Epithelial cell of proximal tubule (primary cell): Measurements from ENCODE around the gene HSPA12B. TPM values are rescaled to one million over a fixed set of nuclear protein-coding genes. Genes with fewer than 3 reads are reported as not detected.

ENCODE experiments used
- DNase-seq: peaks from one replicate; pipeline ENCODE4 v3.0.0-alpha.2; 2011; ENCODE audit warnings: low read depth
- H3K4me3 ChIP-seq: 2 replicates; pipeline ENCODE4 v1.5.1; 2011; ENCODE audit warnings: low read depth, mild to moderate bottlenecking, low read length
- total RNA-seq: library from RNA; depleted of rRNA; stranded (reverse); fragments of >200 nt; gene quantifications from 2 replicates; pipeline ENCODE4 v1.2.3, GENCODE V29; 2015
- TF ChIP-seq, protein P1 (sequence below): conservative IDR thresholded peaks from 2 replicates; pipeline ENCODE4 v1.5.1; 2012; ENCODE audit warnings: low read depth, mild to moderate bottlenecking, low read length

The HSPA12B gene
- total RNA-seq, 1 donor from 2014 or later, result not detected

DNA sequence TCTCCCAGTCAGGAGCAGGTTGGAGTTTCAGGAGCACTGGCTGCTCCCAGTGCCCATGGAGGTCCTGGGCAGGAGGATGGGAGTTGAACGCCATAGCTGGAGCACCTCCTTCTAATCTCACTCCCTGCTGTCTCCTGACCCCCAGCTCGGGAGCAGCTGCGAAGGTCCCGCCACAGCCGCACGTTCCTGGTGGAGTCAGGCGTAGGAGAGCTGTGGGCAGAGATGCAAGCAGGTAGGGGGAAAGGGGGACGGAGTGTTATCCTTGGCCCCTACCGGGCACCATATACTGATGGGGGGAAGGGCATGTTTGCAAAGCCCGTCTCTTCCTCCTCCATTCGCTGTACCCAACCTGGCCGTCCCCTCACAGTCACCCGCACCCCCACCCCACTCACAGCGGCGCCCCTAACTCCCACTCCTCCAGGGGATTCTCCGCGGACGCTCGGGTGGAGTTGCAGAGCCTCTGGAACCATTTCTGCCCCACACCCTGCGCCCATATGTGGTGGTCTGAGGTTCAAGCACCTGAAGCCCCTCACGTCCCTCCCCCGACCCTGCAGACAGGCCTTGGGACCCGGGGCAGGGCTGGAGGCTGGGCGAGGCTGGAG, 16.7 kb downstream of the HSPA12B start:
- H3K4me3 ChIP-seq, result no peak overlapping the region
- no peak for DNase-seq
- TF ChIP-seq, protein P1, sequence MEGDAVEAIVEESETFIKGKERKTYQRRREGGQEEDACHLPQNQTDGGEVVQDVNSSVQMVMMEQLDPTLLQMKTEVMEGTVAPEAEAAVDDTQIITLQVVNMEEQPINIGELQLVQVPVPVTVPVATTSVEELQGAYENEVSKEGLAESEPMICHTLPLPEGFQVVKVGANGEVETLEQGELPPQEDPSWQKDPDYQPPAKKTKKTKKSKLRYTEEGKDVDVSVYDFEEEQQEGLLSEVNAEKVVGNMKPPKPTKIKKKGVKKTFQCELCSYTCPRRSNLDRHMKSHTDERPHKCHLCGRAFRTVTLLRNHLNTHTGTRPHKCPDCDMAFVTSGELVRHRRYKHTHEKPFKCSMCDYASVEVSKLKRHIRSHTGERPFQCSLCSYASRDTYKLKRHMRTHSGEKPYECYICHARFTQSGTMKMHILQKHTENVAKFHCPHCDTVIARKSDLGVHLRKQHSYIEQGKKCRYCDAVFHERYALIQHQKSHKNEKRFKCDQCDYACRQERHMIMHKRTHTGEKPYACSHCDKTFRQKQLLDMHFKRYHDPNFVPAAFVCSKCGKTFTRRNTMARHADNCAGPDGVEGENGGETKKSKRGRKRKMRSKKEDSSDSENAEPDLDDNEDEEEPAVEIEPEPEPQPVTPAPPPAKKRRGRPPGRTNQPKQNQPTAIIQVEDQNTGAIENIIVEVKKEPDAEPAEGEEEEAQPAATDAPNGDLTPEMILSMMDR, result no peak

GRCh38 chr20:3749689-3750531, 17.4 kb downstream of the HSPA12B start:
- TF ChIP-seq, protein P1, result peak; percentile 76
- H3K4me3 ChIP-seq, result no peak overlapping the region
- DNase-seq, result no peak

GRCh38 chr20:3751305-3751674, 18.8 kb downstream of the HSPA12B start:
- DNase-seq, result no peak
- TF ChIP-seq, protein P1, result no peak
- H3K4me3 ChIP-seq, result no peak overlapping the region

DNA sequence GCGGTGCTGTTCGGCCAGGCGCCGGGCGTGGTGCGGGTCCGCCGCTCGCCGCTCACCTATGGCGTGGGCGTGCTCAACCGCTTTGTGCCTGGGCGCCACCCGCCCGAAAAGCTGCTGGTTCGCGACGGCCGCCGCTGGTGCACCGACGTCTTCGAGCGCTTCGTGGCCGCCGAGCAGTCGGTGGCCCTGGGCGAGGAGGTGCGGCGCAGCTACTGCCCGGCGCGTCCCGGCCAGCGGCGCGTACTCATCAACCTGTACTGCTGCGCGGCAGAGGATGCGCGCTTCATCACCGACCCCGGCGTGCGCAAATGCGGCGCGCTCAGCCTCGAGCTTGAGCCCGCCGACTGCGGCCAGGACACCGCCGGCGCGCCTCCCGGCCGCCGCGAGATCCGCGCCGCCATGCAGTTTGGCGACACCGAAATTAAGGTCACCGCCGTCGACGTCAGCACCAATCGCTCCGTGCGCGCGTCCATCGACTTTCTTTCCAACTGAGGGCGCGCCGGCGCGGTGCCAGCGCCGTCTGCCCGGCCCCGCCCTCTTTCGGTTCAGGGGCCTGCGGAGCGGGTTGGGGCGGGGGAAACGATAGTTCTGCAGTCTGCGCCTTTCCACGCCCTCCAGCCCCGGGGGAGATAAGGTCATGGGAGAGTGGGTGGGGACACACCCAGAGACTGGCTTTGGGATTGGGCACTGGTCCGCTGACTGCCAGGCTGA, 19.3 kb downstream of the HSPA12B start:
- H3K4me3 ChIP-seq, result peak overlapping the region; percentile 43
- TF ChIP-seq, protein P1, result no peak
- DNase-seq, result no peak

- peak overlapping the region; percentile 43 for H3K4me3 ChIP-seq
- no peak for DNase-seq
- TF ChIP-seq, protein P1, result no peak
Observed at GRCh38 chr20:3752386-3752759, 19.9 kb downstream of the HSPA12B start.

- TF ChIP-seq, protein P1, result peak; percentile 87
- H3K4me3 ChIP-seq, result no peak overlapping the region
- DNase-seq, result no peak
Observed at GRCh38 chr20:3753098-3753497, 20.6 kb downstream of the HSPA12B start.
